LoVo (cell line): ENCODE data around the gene KAT6B.
A peak's percentile ranks its signal among the peaks of the same experiment; 100 is the strongest.

ENCODE experiments used
- DNase-seq: peaks from one replicate; pipeline ENCODE4 v3.0.0-alpha.2; 2016; ENCODE audit warnings: low spot score

The KAT6B gene

DNA sequence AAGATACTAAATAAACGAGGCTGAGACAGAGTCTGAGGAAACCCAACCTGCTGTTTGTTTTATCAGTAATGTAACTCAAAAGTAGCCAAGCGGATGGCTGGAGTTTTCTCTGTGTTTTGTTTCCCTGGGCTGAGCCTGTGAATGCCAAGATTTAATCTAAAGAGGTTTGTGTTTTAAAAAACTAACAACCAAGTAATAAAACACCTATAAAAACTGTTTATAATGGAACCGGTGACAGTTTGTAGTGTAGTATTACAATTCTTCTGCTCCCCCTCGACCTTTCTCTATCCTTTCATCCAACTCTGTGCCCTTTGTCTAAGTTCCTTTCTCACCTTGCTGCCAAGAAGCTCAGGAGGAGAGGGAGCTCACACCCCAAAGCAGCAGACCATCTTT, 2.6 kb upstream of the KAT6B start:
- DNase-seq: no peak

DNA sequence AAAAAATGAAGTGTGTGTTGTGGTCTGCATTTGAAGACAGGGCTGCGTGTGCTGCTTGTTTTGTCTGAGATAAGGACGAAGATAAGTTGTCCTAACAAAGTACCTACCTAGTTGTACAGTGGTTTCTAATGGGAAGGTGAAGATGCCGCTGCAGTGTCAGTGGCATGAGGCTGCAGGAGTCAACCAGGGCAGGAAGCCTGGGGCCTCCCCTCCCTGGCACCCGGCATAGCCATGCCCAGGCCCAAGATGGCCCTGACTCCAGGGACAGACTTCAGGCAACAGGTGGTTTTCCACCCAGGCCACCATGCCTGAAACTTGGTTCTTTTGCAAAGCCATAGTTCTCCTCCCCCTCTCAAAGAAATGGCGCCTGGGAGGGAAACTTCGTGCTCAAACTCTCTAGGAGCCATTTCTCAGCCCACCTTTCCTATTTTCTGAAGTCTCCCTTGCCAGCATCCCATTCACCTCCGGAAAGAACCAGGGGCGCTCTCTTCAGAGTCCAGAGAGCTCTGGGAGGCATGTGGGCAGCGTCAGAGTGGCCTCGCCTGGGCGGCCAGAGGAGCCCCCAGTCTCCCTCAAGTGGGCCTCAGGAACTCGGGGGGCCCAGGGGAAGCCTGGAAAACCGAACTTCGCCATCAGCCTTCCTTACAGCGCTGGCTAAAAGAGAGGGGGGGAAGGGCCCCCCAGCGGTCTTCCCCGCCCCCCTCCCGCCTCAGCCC, 2.1 kb upstream of the KAT6B start:
- DNase-seq: no peak

DNA sequence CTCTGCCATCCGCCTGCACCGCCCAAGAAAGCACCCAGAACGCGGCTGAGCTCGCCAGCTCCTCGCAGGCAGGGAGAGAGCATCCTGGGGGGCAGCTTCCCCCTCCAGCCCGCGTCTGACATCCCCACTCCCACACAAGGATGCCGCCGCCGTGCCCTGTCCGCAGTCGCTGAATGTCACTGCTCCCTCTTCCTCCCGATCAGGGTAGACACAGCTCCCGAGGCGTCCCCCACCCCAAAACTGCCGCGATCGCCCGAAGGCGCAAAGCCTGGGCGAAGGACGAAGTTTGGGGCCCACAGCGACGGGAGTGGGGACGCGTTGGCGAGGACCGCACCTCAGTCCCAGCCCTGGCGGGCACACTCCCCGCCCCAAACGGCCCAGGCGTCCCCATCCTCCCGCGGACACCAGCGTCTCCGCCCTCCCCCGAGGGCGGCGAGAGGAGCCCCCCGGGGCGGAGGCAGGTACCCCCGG, 1.5 kb upstream of the KAT6B start:
- no peak for DNase-seq

DNA sequence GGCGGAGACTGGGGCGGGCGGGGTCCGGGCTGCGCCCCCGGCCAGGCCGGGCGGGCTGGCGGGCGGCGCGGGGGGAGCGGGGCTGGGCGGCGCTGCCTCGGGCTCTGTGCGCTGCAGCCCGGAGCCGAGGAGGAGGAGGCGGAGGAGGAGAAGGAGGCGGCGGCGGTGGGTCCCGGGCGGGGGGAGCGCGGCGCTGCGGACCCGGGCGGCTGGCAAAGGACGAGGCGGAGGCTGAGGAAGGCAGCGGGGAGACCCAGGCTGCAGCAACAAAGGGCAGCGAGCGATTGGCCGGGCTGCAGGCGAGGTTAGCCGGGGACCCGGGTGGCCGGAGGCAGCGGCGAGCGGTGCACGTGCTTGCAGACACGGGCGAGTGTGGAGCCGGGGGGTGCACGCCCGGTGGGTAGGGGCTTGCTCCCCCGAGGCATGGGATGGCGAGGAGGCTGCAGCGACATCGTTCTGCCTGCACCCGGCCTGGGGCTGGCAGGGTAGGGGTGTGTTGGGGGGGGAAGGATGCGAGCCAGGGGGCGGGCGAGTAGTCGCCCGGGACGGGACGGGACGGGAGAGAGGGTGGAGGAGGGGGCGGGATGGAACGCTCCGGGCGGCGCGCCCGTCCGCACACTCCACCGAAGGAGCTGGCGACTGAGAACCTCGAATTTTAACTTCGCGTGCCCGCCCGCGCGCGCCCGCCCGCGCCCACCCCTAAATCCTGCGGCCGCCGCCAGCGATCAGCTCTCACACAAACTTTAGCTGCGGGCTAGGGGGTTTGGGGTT, 844 bp upstream of the KAT6B start:
- peak; percentile 32 for DNase-seq

DNA sequence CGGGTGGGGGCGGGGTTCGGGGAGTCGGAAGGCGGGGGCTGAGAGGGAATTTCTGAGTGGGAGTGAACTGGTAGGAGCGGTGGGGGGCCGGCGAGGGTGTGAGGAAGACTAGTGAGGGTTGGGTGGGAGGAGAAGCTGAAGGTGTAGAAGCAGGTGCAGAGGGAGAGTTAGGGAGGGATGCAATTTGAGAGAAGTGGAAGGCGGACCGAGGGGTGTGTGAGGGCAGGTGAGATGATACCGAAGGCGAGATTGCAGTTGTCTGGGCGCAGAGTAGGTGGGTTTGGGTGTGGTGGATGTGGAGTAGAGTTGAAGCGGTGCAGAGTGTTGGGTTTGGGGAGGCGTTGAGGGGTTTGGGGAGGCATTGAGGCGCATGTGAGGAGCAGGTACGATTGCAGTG, 643 bp downstream of the KAT6B start:
- no peak for DNase-seq

DNA sequence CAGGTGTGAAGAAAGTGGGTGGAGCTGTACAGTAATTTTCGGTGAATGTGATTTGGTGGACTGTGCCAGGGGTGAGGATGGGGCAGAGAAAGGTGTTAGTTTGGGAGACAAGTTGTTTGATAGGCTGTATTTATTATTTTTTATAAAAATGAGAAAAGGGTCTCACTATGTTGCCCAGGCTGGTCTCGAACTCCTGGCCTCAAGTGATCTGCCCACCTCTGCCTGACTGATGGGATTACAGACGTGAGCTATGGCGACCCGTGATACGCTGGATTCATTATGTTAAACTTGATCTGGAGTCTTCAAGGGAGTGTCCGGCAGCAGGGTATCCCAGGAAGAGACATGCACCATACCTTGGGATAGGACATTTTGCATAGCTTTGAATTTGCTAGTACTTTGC, 1.3 kb downstream of the KAT6B start:
- no peak for DNase-seq

DNA sequence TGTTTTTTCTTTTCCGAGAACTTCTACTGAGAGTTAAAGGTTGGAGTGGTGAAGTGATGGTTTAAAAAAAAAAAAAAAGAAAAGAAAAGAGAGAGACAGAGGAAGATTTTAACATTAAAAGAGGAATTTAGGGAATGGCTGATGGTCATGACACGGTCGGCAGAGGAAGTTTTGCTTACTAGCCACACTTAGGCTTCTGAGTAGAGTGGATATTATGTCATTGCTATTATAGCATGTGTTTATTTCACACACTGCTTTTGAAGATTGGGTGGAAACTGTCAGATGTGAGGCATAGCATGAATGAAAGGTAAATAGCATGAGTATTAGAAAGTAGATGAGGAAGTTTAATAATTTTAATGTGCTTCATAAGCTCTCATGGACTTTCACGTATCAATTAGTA, 2.5 kb downstream of the KAT6B start:
- no peak for DNase-seq

DNA sequence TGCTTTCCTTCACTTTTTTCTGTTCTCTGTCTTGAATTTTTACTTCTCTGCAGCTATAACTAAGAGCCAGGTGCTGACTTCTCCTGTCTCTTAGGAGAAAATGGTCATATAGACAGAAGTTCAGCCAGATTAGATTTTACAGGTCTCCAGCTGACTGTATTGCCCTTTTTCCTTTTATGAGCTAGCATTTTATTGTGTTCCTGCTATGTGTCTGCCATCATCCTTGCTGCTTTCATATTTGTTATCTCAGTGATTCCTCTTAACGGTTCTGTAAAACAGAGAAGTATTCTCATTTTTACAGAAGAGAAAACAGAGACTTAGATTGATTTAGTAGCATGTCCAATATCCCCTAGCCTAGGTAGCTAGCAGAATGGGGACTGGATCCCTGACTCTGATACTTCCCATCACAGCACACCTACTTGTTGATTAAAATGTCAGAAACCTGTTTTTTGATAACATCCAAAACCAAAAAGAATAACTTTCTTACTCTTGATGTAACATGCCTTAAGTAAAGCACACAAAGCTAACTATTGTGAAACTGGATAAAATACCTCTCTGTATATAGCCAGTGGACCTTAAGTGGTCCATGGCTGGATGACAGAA, 5.2 kb downstream of the KAT6B start:
- DNase-seq: no peak

DNA sequence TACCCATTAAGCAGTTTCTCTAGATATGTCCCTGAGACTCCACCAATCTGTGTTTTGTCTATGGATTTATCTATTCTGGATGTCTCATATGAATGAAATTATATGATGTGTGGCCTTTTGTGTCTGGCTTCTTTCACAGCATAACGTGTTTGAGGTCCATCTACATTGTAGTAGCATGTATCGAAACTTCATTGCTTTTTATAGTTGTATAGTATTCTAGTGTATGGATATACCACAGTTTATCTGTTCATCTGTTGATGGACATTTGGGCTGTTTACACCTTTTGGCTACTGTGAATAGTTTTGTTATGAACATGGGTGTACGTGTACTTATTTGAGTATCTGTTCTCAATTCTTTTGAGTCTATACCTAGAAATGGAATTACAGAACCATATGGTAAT, 9.6 kb downstream of the KAT6B start:
- DNase-seq: no peak

DNA sequence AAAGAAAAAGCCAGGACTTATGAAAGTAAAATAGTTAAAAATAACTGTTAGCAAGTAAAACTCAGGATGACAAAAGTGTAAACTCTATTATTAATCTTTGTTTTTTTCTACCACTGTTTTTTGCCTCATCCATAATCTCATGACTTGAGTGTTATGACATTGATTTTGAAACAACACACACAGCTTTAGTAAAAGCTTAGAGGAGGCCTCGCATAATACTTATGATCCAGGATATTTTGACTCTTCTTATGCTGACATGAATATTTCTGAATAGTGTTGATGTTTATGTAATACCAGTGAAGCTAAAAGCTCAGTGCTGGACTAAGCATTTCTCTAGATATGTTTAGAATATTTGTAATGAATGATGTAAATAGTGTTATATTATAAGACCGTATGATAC, 10.5 kb downstream of the KAT6B start:
- DNase-seq: no peak

DNA sequence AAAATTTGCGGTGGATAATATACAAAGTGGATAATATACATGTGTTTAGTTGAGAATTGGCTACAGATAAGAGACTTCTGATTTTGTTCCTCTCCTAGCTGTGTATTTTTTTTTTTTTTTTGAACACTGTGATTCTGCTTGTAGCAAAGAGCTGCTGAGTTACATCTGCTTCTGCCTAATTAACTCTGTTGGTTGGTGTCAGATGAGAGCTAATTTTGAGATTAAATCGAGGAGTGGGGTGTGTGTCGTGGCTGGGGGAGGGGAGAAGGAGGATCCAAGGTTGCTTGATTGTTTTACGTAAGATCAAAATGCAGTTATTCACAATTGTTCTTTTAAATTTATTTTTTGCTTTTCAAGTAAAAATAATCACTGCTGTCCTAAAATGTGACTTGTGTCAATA, 11.3 kb downstream of the KAT6B start:
- no peak for DNase-seq

DNA sequence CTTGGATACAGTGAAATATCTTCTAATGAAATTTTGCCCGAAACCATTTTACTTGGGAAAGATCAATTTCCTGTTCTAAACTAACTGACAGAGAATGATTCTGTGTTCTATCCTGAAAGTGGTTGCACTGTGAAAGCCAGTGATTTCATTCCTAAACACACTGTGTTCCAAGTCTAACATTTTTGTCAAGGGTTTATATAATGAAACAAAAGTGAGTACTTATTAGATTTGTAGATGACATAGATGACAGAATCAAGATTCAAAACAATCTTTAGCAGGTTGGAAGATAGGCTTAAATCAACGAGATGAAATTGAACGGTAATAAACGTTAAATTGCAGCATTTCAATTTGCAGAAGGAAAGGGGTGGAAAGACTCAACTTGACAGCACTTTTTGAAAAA, 13.3 kb downstream of the KAT6B start:
- DNase-seq: no peak

DNA sequence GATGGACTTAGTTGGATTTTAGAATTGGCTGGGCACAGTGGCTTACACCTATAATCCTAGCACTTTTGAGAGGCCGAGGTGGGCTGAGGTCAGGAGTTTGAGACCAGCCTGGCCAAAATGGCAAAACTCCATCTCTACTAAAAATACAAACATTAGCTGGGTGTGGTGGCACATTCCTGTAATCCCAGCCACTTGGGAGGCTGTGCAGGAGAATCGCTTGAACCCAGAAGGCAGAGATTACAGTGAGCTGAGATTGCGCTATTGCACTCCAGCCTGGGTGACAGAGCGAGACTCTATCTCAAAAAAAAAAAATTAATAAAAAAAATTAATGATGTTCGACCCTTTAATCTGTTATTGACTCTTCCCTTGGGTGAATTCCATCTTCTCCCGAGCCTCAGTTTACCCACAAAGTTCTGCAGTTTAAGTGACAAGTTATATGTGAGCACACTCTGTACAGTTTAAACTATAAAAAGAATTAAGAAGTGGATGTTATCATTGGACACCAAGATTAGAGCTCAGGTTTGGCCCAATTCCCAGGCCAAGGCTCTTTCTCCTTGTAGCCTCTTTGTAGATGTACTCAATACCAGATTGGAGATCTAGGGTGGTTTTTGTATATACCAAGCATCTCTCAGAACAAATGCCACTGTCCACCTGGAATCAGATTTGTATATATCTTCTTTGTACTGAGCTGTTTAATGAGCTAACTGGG, 15.0 kb downstream of the KAT6B start:
- no peak for DNase-seq

DNA sequence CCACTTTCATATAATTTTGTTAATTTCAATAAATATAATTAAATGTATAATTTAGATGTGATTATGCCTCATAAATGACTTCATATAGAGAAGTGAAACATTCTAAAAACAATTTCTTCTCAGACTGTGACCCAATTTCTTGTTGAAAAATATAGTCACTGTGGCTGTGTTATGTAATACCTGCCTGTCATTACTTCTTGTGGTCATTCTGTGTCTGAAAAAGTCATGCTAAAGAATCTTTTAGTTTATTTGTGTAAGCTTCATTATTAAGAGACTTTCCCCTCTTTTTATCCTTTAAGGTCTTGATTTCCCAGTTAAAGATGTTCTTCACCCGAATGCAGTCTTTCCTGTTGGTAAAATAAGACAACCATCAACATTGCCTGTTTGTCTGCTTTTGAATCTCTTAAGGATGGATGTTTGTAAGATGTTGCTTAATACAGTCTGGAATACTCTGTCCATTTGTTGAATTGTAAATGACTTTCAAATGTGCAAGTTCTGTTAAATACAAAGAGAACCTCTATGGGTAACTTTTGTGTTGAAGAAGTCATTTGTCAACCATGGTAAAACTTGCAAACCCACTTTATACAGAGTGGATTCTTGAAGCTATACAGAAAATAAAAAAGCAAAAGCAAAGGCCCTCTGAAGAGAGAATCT, 16.0 kb downstream of the KAT6B start:
- DNase-seq: no peak

DNA sequence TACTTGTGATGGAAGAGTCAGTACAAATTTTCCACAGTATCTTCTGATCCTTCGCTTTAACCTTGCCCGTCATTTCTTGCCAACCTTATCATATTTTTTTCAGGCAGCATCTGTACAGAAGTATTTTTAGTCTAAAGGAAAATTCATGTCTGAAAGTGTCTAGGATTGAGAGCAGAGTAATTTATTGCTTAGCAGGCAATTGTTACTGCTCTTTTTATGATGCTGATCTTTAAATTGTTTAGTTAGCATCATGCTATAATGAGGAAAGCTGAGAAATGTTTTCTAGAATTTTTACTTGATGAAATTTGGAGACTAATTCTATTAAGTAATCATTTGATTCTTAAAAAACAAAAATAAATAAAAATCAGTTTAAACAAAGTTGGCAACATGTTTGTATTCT, 20.6 kb downstream of the KAT6B start:
- no peak for DNase-seq

DNA sequence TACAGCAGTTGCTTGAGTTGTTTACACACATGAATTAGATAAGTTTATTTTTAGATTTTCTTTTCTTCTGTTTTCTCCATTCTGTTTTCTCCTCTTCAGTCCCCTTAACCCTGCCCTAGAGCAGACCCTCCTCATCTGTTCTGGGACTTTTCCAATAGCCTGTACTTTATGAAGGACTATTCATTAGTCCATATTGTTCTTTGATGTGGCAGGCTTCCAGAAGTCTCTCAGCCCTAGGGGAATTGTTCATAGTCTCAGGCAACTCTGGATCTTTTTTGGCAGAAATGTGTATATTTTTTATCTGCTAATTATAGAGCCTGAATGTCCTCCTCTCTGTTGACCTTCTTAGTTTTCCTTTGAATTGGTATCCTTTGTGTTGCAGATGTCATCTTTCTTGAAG, 25.4 kb downstream of the KAT6B start:
- no peak for DNase-seq

DNA sequence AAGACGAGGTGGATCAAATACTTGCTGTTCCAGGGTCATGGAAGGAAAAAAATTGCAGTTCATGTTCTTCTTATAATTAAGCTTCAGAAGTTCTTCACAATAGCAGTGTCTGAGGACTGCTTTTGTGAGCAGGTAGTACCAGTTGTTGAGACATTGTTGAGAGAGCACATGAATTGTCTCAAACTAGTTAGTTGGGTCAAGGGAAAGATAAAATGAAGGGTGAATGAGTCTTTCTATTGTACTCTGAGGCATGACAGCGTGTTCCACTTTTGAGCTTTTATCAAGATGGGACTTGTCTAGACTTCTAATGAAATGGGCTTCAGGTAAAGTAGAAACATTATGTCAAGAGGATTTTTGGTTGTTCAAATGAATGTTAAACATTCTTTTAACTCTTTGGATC, 26.0 kb downstream of the KAT6B start:
- no peak for DNase-seq

DNA sequence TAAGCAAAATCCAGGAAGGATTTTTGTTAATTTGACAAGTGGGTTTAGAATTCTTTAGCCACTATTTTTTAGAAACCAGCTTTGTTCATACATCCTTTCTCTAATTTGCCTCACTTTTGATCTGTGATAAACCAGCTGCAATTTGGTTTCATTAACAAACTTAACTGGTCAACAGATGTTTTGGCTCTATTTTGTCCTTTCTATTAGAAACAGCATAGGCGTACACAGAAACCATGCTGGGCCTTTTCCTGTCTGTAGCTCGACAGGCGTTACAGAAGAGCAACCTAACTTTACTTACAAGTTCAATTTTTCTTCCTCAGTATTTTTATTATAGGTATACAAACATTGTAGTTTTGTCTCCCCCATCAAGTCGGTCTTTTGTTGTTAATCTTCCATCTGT, 28.2 kb downstream of the KAT6B start:
- no peak for DNase-seq

DNA sequence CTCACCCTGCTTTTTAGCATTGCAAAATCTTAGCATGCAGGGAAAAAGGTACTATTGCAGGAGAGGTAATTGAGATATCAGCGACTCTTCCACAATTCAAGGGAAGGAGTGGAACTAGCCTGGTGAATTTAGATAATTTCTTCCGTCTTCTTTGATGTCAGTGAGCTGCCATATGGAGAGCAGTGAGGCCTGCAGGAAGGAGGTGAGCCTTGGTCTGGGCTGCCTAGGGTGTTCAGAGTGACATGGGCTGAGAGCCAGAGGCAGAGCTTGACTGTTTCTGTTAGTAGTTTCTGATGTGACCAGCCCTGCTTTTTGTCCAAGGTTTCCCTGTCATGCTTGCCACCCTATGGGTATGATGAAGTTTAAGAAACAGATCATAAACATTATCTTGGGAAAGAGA, 28.6 kb downstream of the KAT6B start:
- no peak for DNase-seq

DNA sequence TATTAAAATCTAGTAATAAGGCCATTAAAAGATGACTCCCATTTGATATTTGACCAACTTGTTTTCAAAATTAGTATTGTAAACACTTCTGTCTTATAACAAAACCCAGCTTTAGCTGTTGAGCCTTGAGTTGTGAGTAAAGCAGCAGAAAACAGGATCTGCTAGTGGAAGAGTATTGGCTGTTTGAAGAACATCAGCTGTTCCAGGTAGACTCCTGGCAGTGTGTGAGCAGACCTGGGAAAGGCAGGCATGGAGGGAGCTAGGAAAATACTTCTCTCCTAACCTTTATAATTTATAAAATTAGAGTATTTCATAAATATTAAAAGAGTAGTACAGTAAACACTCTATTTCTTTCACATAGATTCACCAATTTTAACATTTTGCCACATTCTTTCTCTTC, 29.0 kb downstream of the KAT6B start:
- DNase-seq: no peak

DNA sequence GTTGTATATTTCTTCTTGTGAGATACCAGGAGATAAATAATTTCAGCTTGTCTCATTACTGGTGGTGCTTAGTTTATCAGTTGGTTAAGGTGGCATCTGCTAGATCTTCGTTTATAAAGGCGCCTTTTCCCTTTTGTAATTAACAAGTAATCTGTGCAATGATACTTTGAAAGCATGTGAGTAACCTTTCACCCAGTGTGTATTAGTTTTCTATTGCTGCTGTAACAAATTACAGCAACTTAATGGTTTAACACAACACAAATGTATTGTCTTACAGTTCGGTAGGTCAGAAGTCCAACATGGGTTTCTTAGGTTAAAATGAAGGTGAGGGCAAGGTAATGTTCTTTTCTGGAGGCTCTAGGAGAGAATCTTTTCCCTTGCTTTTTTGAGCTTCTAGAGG, 30.5 kb downstream of the KAT6B start:
- DNase-seq: no peak

DNA sequence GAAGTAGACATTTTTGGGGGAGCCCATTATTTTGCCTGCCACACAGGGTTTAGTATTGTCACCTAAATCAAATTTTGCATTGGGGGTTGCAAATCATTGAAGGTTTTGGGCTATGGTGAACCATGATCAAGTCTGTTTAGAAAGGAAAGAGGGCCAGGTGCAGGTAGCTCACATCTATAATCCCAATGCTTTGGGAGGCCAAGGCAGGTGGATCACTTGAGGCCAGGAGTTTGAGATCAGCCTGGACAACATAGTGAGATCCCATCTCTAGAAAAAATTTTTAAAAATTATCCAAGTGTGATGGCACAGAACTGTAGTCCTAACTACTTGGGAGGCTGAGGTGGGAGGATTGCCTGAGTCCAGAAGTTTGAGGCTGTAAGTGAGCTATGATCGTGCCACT, 31.2 kb downstream of the KAT6B start:
- no peak for DNase-seq
